Nucleus accumbens (tissue), 56 donors: ENCODE data around the gene PRR5L.
A peak's percentile ranks its signal among the peaks of the same experiment; 100 is the strongest.

Experiments
- DNase-seq, 56 donors: peaks; one replicate each; lab custom pipeline; 2025; lab: John Stamatoyannopoulos, UW

Gene PRR5L

GRCh38 chr11:36374726-36375125, 78.6 kb downstream of the PRR5L start:
- no peak for DNase-seq

GRCh38 chr11:36375353-36376008, 79.4 kb downstream of the PRR5L start:
- no peak for DNase-seq

- DNase-seq: peak in 4 of 56 donors; percentile 19 to 45 (median 31)
These were observed 80.2 kb downstream of the PRR5L start for GRCh38 chr11:36376009-36376887.

- DNase-seq: peak in 39 of 56 donors; percentile 14 to 75 (median 39)
These were observed 81.0 kb downstream of the PRR5L start for GRCh38 chr11:36376888-36377758.

GRCh38 chr11:36377759-36378564, 81.9 kb downstream of the PRR5L start:
- peak in 7 of 56 donors; percentile 22 to 66 (median 51) for DNase-seq

GRCh38 chr11:36379653-36380052, 83.6 kb downstream of the PRR5L start:
- DNase-seq: no peak

- no peak for DNase-seq
These were observed 84.4 kb downstream of the PRR5L start for GRCh38 chr11:36380296-36381014.

- no peak for DNase-seq
These were observed 84.9 kb downstream of the PRR5L start for GRCh38 chr11:36381015-36381360.

GRCh38 chr11:36383195-36383594, 87.1 kb downstream of the PRR5L start:
- DNase-seq: peak in 9 of 56 donors; percentile 4 to 20 (median 10)

- DNase-seq: no peak
These were observed 89.3 kb downstream of the PRR5L start for GRCh38 chr11:36385121-36385970.

- DNase-seq: no peak
These were observed 90.3 kb downstream of the PRR5L start for GRCh38 chr11:36386411-36386810.

GRCh38 chr11:36388071-36388470, 92.0 kb downstream of the PRR5L start:
- no peak for DNase-seq

- no peak for DNase-seq
These were observed 92.9 kb downstream of the PRR5L start for GRCh38 chr11:36388951-36389350.

- no peak for DNase-seq
These were observed 93.7 kb downstream of the PRR5L start for GRCh38 chr11:36389811-36390210.

- DNase-seq: peak in 1 of 56 donors; percentile 18
These were observed 94.9 kb downstream of the PRR5L start for GRCh38 chr11:36390963-36391471.

GRCh38 chr11:36392196-36392595, 96.1 kb downstream of the PRR5L start:
- DNase-seq: no peak

- no peak for DNase-seq
These were observed 98.0 kb downstream of the PRR5L start for GRCh38 chr11:36394056-36394455.

- DNase-seq: no peak
These were observed 98.8 kb downstream of the PRR5L start for GRCh38 chr11:36394926-36395325.
